ENCODE results near the gene GNG2.

DNA sequence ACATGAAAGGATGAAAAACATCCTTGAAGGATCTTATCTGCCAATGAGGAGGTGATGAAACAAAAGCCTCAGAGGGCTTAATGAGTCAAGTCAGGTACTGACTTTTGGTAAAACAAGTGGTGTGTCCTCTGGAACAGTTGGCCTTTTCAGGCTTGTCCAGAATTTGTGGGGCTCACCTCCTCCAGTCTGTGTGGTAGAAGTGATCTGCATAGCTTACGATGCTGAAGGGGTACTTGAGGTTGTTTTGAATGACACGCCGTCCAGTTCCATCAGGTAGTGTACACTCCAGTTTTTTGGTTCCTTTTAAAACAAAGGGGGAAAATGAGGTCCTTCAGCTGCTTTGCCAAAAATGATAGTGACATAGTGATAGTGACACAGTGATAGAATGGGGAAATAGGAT is 145.9 kb downstream of the GNG2 start:
- TF ChIP-seq CTCF (IDR thresholded peaks at IDR 0.05) (no peak), POLR2A (IDR thresholded peaks at IDR 0.05) (no peak)
